B cell (primary cell): ENCODE data around the gene CAMK2N1.

ENCODE experiments used
- CTCF ChIP-seq: fragments of 200-600 bp; IDR thresholded peaks from one replicate; pipeline ENCODE4 v1.8.0; 2022; ENCODE audit warnings: antibody characterized with exemption, mild to moderate bottlenecking
- EZH2 ChIP-seq: IDR thresholded peaks from 2 replicates; pipeline ENCODE4 v1.6.1; 2012; ENCODE audit warnings: borderline replicate concordance, low read depth, mild to moderate bottlenecking, moderate library complexity, low read length; ENCODE audit not compliant: insufficient read depth, poor library complexity, severe bottlenecking

- TF ChIP-seq CTCF (no peak), EZH2 (no peak)
These were observed 7.9 kb downstream of the CAMK2N1 start for GRCh38 chr1:20478057-20478635.
